Mesenchymal stem cell (in vitro differentiated cells and primary cell): ENCODE data around the gene MACROD2.
A peak's percentile ranks its signal among the peaks of the same experiment; 100 is the strongest.

Experiments
- DNase-seq: peaks from one replicate; pipeline ENCODE4 v3.0.0-alpha.2; 2013
- H2AFZ ChIP-seq: one replicate; pipeline ENCODE4 v1.6.1; 2013; ENCODE audit warnings: low read depth, mild to moderate bottlenecking, control low read depth, inconsistent platforms, low read length, moderate library complexity
- H2AK5ac ChIP-seq: 2 replicates; pipeline ENCODE4 v1.6.1; 2013; ENCODE audit warnings: low read length, moderate library complexity, mild to moderate bottlenecking, inconsistent platforms; ENCODE audit not compliant: severe bottlenecking
- H2BK120ac ChIP-seq: one replicate; pipeline ENCODE4 v1.6.1; 2013; ENCODE audit warnings: low read depth, mild to moderate bottlenecking, inconsistent platforms, low read length, moderate library complexity
- H2BK12ac ChIP-seq, 2 experiments: one replicate each; pipeline ENCODE4 v1.6.1; 2013; ENCODE audit warnings: inconsistent platforms in 2 of 2, low read length in 2 of 2, mild to moderate bottlenecking in 2 of 2, moderate library complexity in 2 of 2, control low read depth in 1 of 2
- H2BK15ac ChIP-seq: one replicate; pipeline ENCODE4 v1.6.1; 2013; ENCODE audit warnings: mild to moderate bottlenecking, low read depth, inconsistent platforms; ENCODE audit not compliant: poor library complexity, severe bottlenecking
- H2BK5ac ChIP-seq: 2 replicates; pipeline ENCODE4 v1.6.1; 2013; ENCODE audit warnings: low read depth, mild to moderate bottlenecking, low read length, control low read depth, inconsistent platforms; ENCODE audit not compliant: poor library complexity, severe bottlenecking
- H3K14ac ChIP-seq, 2 experiments: one replicate each; pipeline ENCODE4 v1.6.1; 2013; ENCODE audit warnings: inconsistent platforms in 2 of 2, low read length in 2 of 2, control low read depth in 1 of 2, mild to moderate bottlenecking in 1 of 2, moderate library complexity in 1 of 2
- H3K18ac ChIP-seq, 2 experiments: one replicate each; pipeline ENCODE4 v1.6.1; 2013; ENCODE audit warnings: inconsistent platforms in 2 of 2, low read length in 2 of 2, control low read depth in 1 of 2, low read depth in 1 of 2, mild to moderate bottlenecking in 1 of 2
- H3K23ac ChIP-seq, 2 experiments: one replicate each; pipeline ENCODE4 v1.6.1; 2013; ENCODE audit warnings: inconsistent platforms in 2 of 2, low read length in 2 of 2, mild to moderate bottlenecking in 2 of 2, moderate library complexity in 2 of 2, control low read depth in 1 of 2
- H3K27ac ChIP-seq: 2 replicates; pipeline ENCODE4 v1.5.1; 2013; ENCODE audit warnings: mild to moderate bottlenecking, moderate library complexity, low read length, control low read depth, inconsistent platforms; ENCODE audit not compliant: poor library complexity, severe bottlenecking
- H3K27me3 ChIP-seq, 2 experiments: 2 replicates each; pipeline versions ENCODE4 v1.6.1 to v1.7.0; 2013; ENCODE audit warnings: low read length in 2 of 2, mild to moderate bottlenecking in 2 of 2, moderate library complexity in 2 of 2, control low read depth in 1 of 2, inconsistent platforms in 1 of 2; ENCODE audit not compliant: control insufficient read depth in 1 of 2, insufficient read depth in 1 of 2
- H3K36me3 ChIP-seq, 2 experiments: 2 replicates each; pipeline versions ENCODE4 v1.6.1 to v1.7.0; 2013; ENCODE audit warnings: low read length in 2 of 2, control low read depth in 1 of 2, inconsistent platforms in 1 of 2, low read depth in 1 of 2, mild to moderate bottlenecking in 1 of 2; ENCODE audit not compliant: insufficient read depth in 2 of 2, control insufficient read depth in 1 of 2
- H3K4ac ChIP-seq, 2 experiments: one replicate each; pipeline ENCODE4 v1.6.1; 2013; ENCODE audit warnings: inconsistent platforms in 2 of 2, low read length in 2 of 2, mild to moderate bottlenecking in 2 of 2, moderate library complexity in 2 of 2, control low read depth in 1 of 2, low read depth in 1 of 2
- H3K4me1 ChIP-seq: 2 replicates; pipeline ENCODE4 v1.6.1; 2013; ENCODE audit warnings: low read depth, low read length, control low read depth; ENCODE audit not compliant: control insufficient read depth, insufficient read depth
- H3K4me2 ChIP-seq: 2 replicates; pipeline ENCODE4 v1.6.1; 2013; ENCODE audit warnings: low read length, mild to moderate bottlenecking, inconsistent platforms; ENCODE audit not compliant: poor library complexity, severe bottlenecking
- H3K4me3 ChIP-seq, 2 experiments: 2 replicates each; pipeline versions ENCODE4 v1.5.1 to v1.7.0; 2013; ENCODE audit warnings: low read length in 2 of 2, mild to moderate bottlenecking in 2 of 2, control low read depth in 1 of 2, low read depth in 1 of 2; ENCODE audit not compliant: insufficient read depth in 1 of 2
- H3K79me1 ChIP-seq: replicated peaks from 2 replicates; pipeline ENCODE4 v1.6.1; 2013; ENCODE audit warnings: mild to moderate bottlenecking, control low read depth, low read length, inconsistent platforms; ENCODE audit not compliant: poor library complexity, severe bottlenecking
- H3K9ac ChIP-seq: 2 replicates; pipeline ENCODE4 v1.7.0; 2013; ENCODE audit warnings: mild to moderate bottlenecking, low read length, moderate library complexity
- H3K9me3 ChIP-seq: 2 replicates; pipeline ENCODE4 v1.7.0; 2013; ENCODE audit warnings: mild to moderate bottlenecking, low read length; ENCODE audit not compliant: control insufficient read depth
- H4K8ac ChIP-seq: one replicate; pipeline ENCODE4 v1.6.1; 2013; ENCODE audit warnings: inconsistent platforms, mild to moderate bottlenecking, low read length, moderate library complexity
- H4K91ac ChIP-seq: one replicate; pipeline ENCODE4 v1.6.1; 2013; ENCODE audit warnings: mild to moderate bottlenecking, low read length, inconsistent platforms
- WGBS: methylation state at CpG from one replicate; pipeline ENCODE4 v1.1.7; 2013; ENCODE audit warnings: mixed read lengths; 5-methylcytosine and 5-hydroxymethylcytosine counted together

The MACROD2 gene

DNA sequence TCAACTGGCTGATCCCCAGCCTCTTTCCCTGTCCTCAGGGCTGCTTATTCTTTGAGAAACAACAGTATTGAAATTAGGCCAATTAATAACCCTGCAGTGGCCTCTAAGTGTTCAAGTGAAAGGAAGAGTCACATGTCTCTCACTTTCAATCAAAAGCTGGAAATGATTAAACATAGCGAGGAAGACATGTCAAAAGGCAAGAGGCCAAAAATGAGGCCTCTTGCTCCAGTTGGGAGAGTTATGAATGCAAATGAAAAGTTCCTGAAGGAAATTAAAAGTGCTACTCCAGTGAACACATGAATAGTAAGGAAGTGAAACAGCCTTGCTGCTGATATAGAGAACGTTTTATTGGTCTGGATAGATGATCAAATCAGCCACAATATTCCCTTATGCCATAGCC is 131.5 kb downstream of the MACROD2 start:
- Histone ChIP-seq H3K9me3 (no peaks in the 10 kb centered on the region), H2BK12ac (no peak overlapping the region), H3K23ac (no peak overlapping the region), H2BK120ac (no peak overlapping the region), H3K9ac (no peak overlapping the region), H3K4me3 (no peak overlapping the region), H2AFZ (no peak overlapping the region), H3K4me1 (no peaks in the 10 kb centered on the region), H3K79me1 (no peaks in the 10 kb centered on the region), H4K8ac (no peak overlapping the region), H3K27me3 (no peaks in the 10 kb centered on the region), H2BK5ac (no peak overlapping the region), H3K4ac (no peak overlapping the region), H3K18ac (no peak overlapping the region), H3K36me3 (no peaks in the 10 kb centered on the region), H3K14ac (no peak overlapping the region), H4K91ac (no peak overlapping the region), H2AK5ac (no peak overlapping the region), H3K27ac (no peak overlapping the region), H2BK15ac (no peak overlapping the region), H3K4me2 (no peak overlapping the region)
- 73% methylated on average over 1 of the region's 2 CpGs for WGBS
- DNase-seq, result no peak

DNA sequence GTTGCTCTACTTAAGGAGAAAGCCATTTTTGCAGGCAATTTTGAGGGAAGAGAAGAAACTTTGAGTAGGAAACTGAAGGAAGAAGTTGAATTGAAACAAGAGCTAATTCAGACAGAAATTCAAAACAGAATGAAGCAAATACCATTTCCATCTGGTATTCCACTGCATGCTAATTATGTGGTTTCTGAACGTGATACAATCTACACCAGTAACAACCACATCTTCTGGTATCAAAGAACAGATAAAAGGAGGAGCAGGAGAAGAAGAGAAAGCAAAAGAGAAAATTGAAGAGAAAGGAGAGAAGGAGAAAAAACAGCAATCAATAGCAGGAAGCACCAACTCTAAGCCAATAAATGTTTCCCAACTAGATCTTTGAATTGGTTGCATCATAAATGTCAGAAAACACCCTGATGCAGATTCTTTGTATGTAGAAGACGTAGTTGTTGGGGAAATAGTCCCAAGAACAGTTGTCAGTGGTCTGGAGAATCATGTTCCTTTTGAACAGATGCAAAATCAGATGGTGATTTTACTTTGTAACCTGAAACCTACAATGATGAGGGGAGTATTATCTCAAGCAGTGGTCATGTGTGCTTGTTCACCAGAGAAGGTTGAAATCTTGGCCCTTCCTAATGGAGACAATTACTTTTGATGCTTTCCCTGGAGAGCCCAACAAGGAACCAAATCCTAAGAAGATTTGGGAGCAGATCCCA is 132.4 kb downstream of the MACROD2 start:
- Histone ChIP-seq H3K27me3 (no peaks in the 10 kb centered on the region), H3K4me3 (no peak overlapping the region), H2BK12ac (no peak overlapping the region), H3K27ac (no peak overlapping the region), H2BK15ac (no peak overlapping the region), H3K4me2 (no peak overlapping the region), H3K4ac (no peak overlapping the region), H3K18ac (no peak overlapping the region), H3K14ac (no peak overlapping the region), H3K9me3 (no peaks in the 10 kb centered on the region), H2AK5ac (no peak overlapping the region), H3K36me3 (no peaks in the 10 kb centered on the region), H2BK5ac (no peak overlapping the region), H3K9ac (no peak overlapping the region), H4K91ac (no peak overlapping the region), H3K4me1 (no peaks in the 10 kb centered on the region), H4K8ac (no peak overlapping the region), H3K23ac (no peak overlapping the region), H3K79me1 (no peaks in the 10 kb centered on the region), H2BK120ac (no peak overlapping the region), H2AFZ (no peak overlapping the region)
- WGBS, result 26% methylated on average over 1 of the region's 2 CpGs
- no peak for DNase-seq

DNA sequence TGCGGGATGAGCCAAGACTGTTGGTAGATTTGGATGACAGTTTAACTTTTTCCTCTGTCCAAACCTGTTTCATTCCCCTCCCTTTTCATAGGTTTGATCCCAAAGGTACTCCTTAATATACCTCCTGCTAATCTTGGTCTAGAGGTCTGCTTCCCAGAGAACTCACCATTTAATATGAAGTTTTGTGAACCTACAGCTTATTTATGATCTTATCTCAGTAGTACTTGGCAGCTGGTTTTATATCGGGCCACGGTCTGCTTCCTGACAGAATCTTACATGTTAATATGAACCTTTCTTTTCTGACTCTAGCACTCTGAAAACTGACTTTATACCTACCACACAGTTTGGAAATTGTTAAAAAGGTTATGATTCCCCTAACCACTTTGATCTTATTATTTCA is 138.7 kb downstream of the MACROD2 start:
- H2BK12ac ChIP-seq, result no peak overlapping the region
- no peaks in the 10 kb centered on the region for H3K4me1 ChIP-seq
- no peaks in the 10 kb centered on the region for H3K36me3 ChIP-seq
- no peak overlapping the region for H3K9ac ChIP-seq
- H2BK120ac ChIP-seq, result no peak overlapping the region
- DNase-seq, result no peak
- no peak overlapping the region for H3K14ac ChIP-seq
- H3K4me2 ChIP-seq, result no peak overlapping the region
- no peaks in the 10 kb centered on the region for H3K27me3 ChIP-seq
- H2AFZ ChIP-seq, result no peak overlapping the region
- no peak overlapping the region for H4K8ac ChIP-seq
- no peak overlapping the region for H3K4ac ChIP-seq
- no peak overlapping the region for H3K18ac ChIP-seq
- H3K4me3 ChIP-seq, result no peak overlapping the region
- WGBS, result 92% methylated on average over 2 of the region's 3 CpGs
- H2AK5ac ChIP-seq, result no peak overlapping the region
- no peak overlapping the region for H2BK15ac ChIP-seq
- H3K23ac ChIP-seq, result no peak overlapping the region
- no peak overlapping the region for H3K27ac ChIP-seq
- peaks cover 8% of the 10 kb centered on the region for H3K9me3 ChIP-seq
- H4K91ac ChIP-seq, result no peak overlapping the region
- no peaks in the 10 kb centered on the region for H3K79me1 ChIP-seq
- no peak overlapping the region for H2BK5ac ChIP-seq

DNA sequence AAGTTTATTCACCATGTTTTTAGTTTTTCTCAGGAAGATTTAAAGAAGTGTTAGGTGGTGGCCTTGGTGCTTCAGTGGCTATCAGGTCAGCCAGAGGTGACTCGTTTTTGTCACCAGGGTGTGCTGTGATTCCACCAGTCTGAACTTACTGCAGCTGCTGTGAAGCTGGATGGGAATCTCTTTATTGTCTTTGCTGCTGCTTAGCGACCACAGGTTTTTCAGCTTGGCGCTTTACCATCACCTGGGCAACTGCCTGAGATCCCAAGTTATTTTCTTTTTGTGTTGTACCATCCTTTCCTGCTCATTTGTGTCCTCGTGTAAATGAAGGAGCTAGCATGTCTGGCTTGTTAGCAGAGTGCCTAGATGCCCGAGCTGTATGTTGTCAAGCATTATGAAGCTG is 146.9 kb downstream of the MACROD2 start:
- Histone ChIP-seq H3K9me3 (no peaks in the 10 kb centered on the region), H3K4ac (no peak overlapping the region), H4K91ac (no peak overlapping the region), H2BK12ac (no peak overlapping the region), H4K8ac (no peak overlapping the region), H3K9ac (peak overlapping the region; percentile 51), H3K18ac (no peak overlapping the region), H2AFZ (no peak overlapping the region), H3K4me3 (no peak overlapping the region), H2BK5ac (no peak overlapping the region), H3K23ac (no peak overlapping the region), H3K27ac (no peak overlapping the region), H2BK120ac (no peak overlapping the region), H2AK5ac (no peak overlapping the region), H3K14ac (no peak overlapping the region), H3K4me2 (no peak overlapping the region), H2BK15ac (no peak overlapping the region), H3K36me3 (no peaks in the 10 kb centered on the region), H3K4me1 (peaks cover 1% of the 10 kb centered on the region), H3K27me3 (no peaks in the 10 kb centered on the region), H3K79me1 (no peaks in the 10 kb centered on the region)
- peak; percentile 42 for DNase-seq
- 30% methylated on average over 5 of the region's 5 CpGs for WGBS
